GM21526 (cell line): Measurements from ENCODE around the gene FAM76B.

Experiments used
- ATAC-seq: cut with Tn5 transposase; IDR thresholded peaks from one replicate; pipeline ENCODE4 v1.9.1; 2021; ENCODE audit warnings: moderate library complexity; ENCODE audit not compliant: unreplicated experiment, low FRiP score

Gene FAM76B

GRCh38 chr11:95792700-95793099, 3.1 kb upstream of the FAM76B start:
- no peak for ATAC-seq

DNA sequence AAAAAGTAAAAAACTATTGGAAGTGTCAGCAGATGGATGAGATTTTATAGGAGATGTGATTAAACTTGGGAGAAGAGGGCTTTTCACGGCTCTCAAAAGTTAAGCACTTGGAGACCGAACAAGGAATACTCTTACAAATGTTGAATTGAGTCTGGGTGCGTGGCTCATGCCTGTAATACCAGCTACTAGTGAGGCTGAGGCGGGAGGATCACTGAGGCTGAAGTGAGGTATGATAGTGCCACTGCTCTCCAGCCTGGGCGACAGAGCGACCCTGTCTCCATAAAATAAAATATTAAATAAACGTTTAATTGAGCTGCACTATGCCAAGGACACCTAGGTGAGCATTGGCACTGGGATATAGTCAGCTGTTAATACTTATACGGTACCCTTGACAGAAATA, 2.6 kb upstream of the FAM76B start:
- no peak for ATAC-seq

- ATAC-seq = no peak
Observed at GRCh38 chr11:95791709-95792033, 2.1 kb upstream of the FAM76B start.

GRCh38 chr11:95790933-95791708, 1.5 kb upstream of the FAM76B start:
- peak; percentile 5 for ATAC-seq

- peak; percentile 61 for ATAC-seq
Observed at GRCh38 chr11:95790123-95790932, 746 bp upstream of the FAM76B start, which contains the start of gene CEP57. Gene CEP57 (plus strand): TSS chr11:95790498. CDS start chr11:95790699, 201 bp downstream.

DNA sequence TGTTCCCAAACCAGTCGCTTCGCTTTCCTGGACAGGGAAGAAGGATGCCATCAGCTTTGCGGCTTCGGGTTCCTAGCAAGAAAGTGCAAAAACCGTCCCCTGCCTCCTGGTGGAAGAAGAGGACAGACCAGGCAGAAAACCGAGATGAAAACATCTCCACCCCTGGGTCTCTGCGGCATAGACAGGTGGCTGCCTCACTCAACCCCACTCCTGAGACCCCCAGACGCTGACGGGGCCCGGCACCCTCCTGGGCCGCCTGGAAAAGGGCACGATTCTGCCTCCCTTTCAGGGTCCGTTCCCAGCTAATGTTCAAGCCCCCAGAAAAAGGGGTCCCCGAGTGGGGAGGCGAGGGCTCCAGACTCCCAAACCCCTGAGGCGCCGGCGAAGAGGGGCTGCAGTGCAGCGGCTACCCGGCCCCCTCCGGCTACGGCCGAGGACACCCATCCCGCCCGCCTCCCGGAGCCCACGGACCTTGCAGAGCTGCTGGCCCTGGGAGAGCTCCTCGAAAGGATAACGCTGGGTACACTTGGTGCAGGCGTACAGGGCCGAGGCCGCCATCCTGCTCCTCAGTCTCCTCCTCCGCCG, 569 bp downstream of the FAM76B start:
- peak; percentile 5 for ATAC-seq

DNA sequence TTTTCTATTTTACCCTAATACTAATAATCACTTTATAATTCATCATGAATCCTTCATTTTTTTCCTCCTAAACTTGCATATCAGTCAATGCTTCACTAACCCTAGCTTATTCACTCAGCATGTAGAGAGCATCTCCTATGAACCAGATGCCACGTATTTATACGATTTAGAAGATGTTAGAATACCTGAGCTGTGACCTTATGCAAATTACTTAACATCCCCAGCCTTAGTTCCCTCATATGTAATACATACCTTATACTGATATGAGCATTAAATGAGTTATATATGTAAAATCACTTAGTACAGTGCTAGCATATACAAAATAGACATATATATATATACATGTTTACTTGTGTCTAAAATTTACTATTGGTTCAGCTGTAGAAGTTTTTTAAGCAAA, 9.0 kb downstream of the FAM76B start:
- no peak for ATAC-seq

DNA sequence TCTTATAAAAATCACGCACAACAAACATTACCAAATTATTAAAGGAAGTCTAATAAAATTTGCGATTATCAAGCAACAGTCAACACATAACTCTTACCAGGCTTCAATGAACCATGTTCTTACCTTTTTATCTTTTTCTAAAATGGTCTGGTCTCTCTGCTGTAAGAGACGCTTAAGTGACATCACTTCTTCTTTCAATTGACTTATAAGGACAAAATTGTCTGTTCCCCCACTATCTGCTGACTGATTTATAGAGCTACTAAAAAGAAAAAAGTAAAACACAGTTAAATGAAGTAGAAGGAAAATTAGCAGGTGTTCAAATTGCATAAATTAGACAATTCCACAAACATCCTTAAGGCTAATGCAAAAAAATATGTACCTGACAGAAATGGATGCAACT, 10.9 kb downstream of the FAM76B start:
- peak; percentile 57 for ATAC-seq

- no peak for ATAC-seq
Observed at GRCh38 chr11:95776859-95777258, 12.7 kb downstream of the FAM76B start.

DNA sequence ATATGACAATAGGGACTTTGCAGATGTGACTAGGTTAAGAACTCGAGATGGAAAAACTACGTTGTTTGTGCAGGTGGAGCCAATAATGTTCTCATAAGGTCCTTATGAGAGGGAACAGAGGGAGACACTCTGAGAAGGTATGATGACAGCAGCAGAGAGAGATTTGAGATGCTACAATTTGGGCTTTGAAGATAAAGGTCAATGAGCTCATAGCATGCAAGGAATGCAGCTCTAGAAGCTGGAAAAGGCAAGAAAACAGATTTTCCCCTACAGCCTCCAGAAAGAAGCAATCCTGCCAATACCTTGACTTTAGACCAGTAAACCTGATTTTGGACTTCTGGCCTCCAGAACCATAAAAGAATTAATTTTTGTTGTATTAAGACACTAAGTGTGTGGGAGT, 21.1 kb downstream of the FAM76B start:
- ATAC-seq = no peak

GRCh38 chr11:95767498-95767897, 22.1 kb downstream of the FAM76B start:
- ATAC-seq = no peak

GRCh38 chr11:95766701-95767100, 22.9 kb downstream of the FAM76B start:
- ATAC-seq = no peak

- peak; percentile 61 for ATAC-seq
Observed at GRCh38 chr11:95764267-95764898, 25.2 kb downstream of the FAM76B start.

DNA sequence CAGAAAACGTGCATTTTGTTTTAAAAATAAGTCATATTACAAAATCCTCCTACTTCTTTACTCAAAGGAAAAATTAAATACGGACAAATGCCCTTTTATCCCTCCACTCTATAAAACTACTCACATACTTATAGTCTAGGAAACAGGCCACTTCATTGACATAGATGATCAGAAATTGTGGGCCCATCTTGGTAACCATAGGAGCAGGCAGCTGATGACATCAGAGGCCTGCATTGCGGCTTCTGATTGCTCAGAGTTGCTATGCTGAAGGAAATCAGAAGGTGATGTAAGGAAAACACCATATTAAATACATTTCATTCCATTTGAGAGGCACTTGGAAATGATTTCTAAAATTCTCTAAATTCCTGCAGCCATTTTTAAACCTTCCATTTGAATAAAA, 27.0 kb downstream of the FAM76B start:
- no peak for ATAC-seq

DNA sequence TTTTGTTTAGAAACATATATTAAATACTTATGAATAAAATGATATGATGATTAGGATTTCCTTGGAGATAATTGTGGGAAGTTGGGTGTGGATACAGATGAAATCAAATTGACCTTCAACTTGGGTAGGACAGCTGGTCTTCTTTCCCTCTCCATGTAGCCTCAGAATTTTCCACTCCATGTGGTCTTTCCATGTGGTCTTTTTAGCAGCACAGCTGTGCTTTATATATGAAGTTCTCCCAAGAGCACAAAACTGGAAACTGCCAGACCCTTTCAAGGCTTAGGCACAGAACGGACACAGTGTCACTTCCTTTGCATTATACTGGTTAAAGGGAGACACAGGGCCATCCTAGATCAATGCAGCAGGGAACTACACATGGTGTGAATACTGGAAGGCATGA, 28.6 kb downstream of the FAM76B start:
- no peak for ATAC-seq

DNA sequence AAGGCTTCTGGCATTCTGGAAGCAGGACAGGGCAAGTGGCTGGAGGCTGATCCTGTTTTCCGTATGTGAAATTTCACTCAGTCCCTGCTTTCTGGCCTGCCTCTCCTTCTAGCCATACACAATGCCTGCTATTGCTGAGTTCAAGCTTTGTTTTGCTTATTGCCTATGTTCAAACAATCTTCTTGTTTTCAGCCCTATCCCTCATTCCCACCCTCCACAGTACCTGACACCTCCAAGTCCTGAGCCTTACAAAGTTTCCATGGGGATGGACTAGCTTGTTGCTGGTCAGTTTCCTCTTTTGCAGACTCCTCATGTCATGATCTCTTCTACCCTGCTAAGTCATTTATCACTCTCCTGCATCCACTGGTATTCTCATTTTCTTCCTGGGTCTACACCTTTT, 38.1 kb downstream of the FAM76B start:
- no peak for ATAC-seq

GRCh38 chr11:95750101-95750500, 39.5 kb downstream of the FAM76B start:
- ATAC-seq = no peak

DNA sequence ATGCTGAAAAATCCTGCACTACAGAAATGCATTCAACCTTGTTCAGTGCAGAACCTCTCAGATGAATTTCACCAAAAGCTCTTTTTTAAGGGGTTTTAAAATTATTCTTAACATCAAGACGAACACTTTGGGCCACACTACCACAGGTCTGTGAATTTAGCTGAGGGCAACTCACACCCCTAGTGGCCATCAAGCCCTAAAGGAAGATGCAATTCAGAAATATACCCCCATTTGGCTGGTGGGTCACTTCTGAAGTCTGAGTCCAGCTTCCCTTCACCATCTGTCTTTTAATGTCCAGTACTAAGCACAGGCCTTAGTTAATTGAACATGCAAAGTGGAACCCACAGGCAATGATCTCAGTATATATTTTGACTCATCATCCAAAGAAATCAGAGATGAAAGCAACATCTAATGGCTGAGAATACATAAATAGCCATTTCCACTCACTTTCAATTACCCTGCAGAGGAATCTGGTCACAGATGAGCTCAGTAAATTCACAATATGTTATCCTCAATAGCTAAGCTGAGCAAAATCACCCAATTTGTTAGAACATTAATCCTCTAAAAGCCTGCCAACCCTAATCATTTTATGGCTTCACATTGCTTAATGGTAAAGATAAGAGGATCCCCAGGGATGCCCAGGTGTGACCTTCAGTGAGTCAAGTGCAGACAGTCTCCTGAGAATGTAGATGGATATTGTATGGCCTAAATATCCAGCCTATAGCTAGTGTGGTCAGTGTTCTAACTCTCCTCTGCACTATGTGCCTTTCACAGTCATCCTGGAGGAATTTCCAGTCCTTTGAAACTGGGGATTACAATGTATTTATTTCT, 50.3 kb downstream of the FAM76B start:
- ATAC-seq = no peak

- ATAC-seq = no peak
Observed at GRCh38 chr11:95736809-95737208, 52.8 kb downstream of the FAM76B start.

GRCh38 chr11:95736355-95736754, 53.2 kb downstream of the FAM76B start:
- no peak for ATAC-seq
